ENCODE data around the gene NEURL1.

Gene NEURL1

GRCh38 chr10:103445767-103446567, 47.5 kb upstream of the NEURL1 start:
- H3K27ac ChIP-seq (ENCODE audit: low read depth, low read length) = no peak overlapping the region
- H3K79me2 ChIP-seq (ENCODE audit: insufficient read depth, low read length) = no peaks in the 10 kb centered on the region
- no peak overlapping the region for H2AFZ ChIP-seq (ENCODE audit: low read depth, low read length, severe bottlenecking)
- H3K4me3 ChIP-seq (ENCODE audit: insufficient read depth, low read length, poor library complexity, severe bottlenecking) = no peak overlapping the region
- H3K9ac ChIP-seq (ENCODE audit: low read length) = no peak overlapping the region
- H3K36me3 ChIP-seq (ENCODE audit: low read length) = peaks cover 4% of the 10 kb centered on the region; the same call in 1 of the 2 replicates
- H3K27me3 ChIP-seq (ENCODE audit: low read length) = no peaks in the 10 kb centered on the region
- H3K9me2 ChIP-seq (replicated peaks; ENCODE audit: insufficient read depth, low read length) = no peaks in the 10 kb centered on the region
- no peaks in the 10 kb centered on the region for H3K9me3 ChIP-seq (ENCODE audit: insufficient read depth, low read length)
- TF ChIP-seq EZH2phosphoT487 (conservative IDR thresholded peaks at IDR 0.05; ENCODE audit: low read length) = no peak
- no peak overlapping the region for H3K4me2 ChIP-seq (ENCODE audit: low read depth, low read length, poor library complexity, severe bottlenecking)
- no peaks in the 10 kb centered on the region for H4K20me1 ChIP-seq (ENCODE audit: low read depth, low read length)
- no peaks in the 10 kb centered on the region for H3F3A ChIP-seq (ENCODE audit: insufficient read depth)

DNA sequence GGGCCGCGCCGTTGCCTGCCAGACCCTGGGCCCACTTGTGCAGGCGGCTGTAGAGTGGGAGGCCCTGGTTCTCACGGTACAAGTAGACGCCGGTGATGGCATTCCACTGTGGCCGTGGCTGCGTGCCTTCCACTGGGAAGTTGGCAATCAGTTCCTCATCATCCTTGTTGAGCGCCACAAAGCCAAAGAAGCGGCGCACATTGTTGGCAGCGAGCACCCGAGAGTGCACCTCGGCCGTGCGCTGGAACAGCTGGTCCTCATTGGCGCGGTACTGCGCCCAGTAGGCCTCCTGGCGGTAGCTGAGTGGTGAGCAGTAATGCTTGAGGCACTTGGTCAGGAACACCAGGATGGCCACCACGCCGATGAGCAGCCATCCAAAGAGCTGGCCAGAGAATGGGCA, 46.3 kb upstream of the NEURL1 start:
- Histone ChIP-seq H3K4me2 (ENCODE audit: low read depth, low read length, poor library complexity, severe bottlenecking) (no peak overlapping the region), H3K36me3 (ENCODE audit: low read length) (peaks cover 4% of the 10 kb centered on the region; the same call in 1 of the 2 replicates), H3K9me3 (ENCODE audit: insufficient read depth, low read length) (no peaks in the 10 kb centered on the region), H3K9ac (ENCODE audit: low read length) (no peak overlapping the region), H2AFZ (ENCODE audit: low read depth, low read length, severe bottlenecking) (no peak overlapping the region), H3K27me3 (ENCODE audit: low read length) (no peaks in the 10 kb centered on the region), H3K79me2 (ENCODE audit: insufficient read depth, low read length) (no peaks in the 10 kb centered on the region), H3K9me2 (replicated peaks; ENCODE audit: insufficient read depth, low read length) (no peaks in the 10 kb centered on the region), H3K4me3 (ENCODE audit: insufficient read depth, low read length, poor library complexity, severe bottlenecking) (no peak overlapping the region), H3F3A (ENCODE audit: insufficient read depth) (no peaks in the 10 kb centered on the region), H4K20me1 (ENCODE audit: low read depth, low read length) (no peaks in the 10 kb centered on the region), H3K27ac (ENCODE audit: low read depth, low read length) (no peak overlapping the region)
- no peak for TF ChIP-seq EZH2phosphoT487 (conservative IDR thresholded peaks at IDR 0.05; ENCODE audit: low read length)
- TF ChIP-seq CTCF (IDR thresholded peaks at IDR 0.05; ENCODE audit: insufficient read depth, low read length, poor library complexity, severe bottlenecking) = no peak

GRCh38 chr10:103448746-103449145, 44.8 kb upstream of the NEURL1 start:
- H3K27ac ChIP-seq (ENCODE audit: low read depth, low read length) = no peak overlapping the region
- no peaks in the 10 kb centered on the region for H3K27me3 ChIP-seq (ENCODE audit: low read length)
- TF ChIP-seq EZH2phosphoT487 (conservative IDR thresholded peaks at IDR 0.05; ENCODE audit: low read length) = no peak
- TF ChIP-seq CTCF (IDR thresholded peaks at IDR 0.05; ENCODE audit: insufficient read depth, low read length, poor library complexity, severe bottlenecking) = no peak
- no peaks in the 10 kb centered on the region for H3K36me3 ChIP-seq (ENCODE audit: low read length)
- H3K4me2 ChIP-seq (ENCODE audit: low read depth, low read length, poor library complexity, severe bottlenecking) = no peak overlapping the region
- no peaks in the 10 kb centered on the region for H3K9me3 ChIP-seq (ENCODE audit: insufficient read depth, low read length)
- H4K20me1 ChIP-seq (ENCODE audit: low read depth, low read length) = no peaks in the 10 kb centered on the region
- H3F3A ChIP-seq (ENCODE audit: insufficient read depth) = no peaks in the 10 kb centered on the region
- H3K79me2 ChIP-seq (ENCODE audit: insufficient read depth, low read length) = no peaks in the 10 kb centered on the region
- H2AFZ ChIP-seq (ENCODE audit: low read depth, low read length, severe bottlenecking) = no peak overlapping the region
- no peak overlapping the region for H3K4me3 ChIP-seq (ENCODE audit: insufficient read depth, low read length, poor library complexity, severe bottlenecking)
- H3K9me2 ChIP-seq (replicated peaks; ENCODE audit: insufficient read depth, low read length) = no peaks in the 10 kb centered on the region
- H3K9ac ChIP-seq (ENCODE audit: low read length) = no peak overlapping the region
